DND-41 (cell line): ENCODE measurements around the gene CSAD.

ENCODE experiments used
- ATAC-seq: fragments of 200-7000 bp; cut with Tn5 transposase; 3 replicates; pipeline ENCODE4 v1.9.1; 2021; ENCODE audit warnings: low read depth; ENCODE audit not compliant: insufficient read depth
- DNase-seq: peaks from one replicate; pipeline ENCODE4 v3.0.0-alpha.2; 2020
- H2AFZ ChIP-seq: 2 replicates; pipeline ENCODE4 v1.6.0; 2012; ENCODE audit warnings: low read depth, low read length
- H3K27ac ChIP-seq: 2 replicates; pipeline ENCODE4 v1.5.1; 2012; ENCODE audit warnings: low read length, inconsistent platforms
- H3K27me3 ChIP-seq: fragments of 200-600 bp; sonication (generic); 2 replicates; pipeline ENCODE4 v1.6.0; 2012; ENCODE audit warnings: low read length, mild to moderate bottlenecking, inconsistent platforms; ENCODE audit not compliant: insufficient read depth, poor library complexity
- H3K36me3 ChIP-seq: 2 replicates; pipeline ENCODE4 v1.5.1; 2012; ENCODE audit warnings: low read length, inconsistent platforms; ENCODE audit not compliant: insufficient read depth
- H3K4me1 ChIP-seq: 2 replicates; pipeline ENCODE4 v1.5.1; 2012; ENCODE audit warnings: mild to moderate bottlenecking, low read length; ENCODE audit not compliant: insufficient read depth
- H3K4me2 ChIP-seq: 2 replicates; pipeline ENCODE4 v1.6.0; 2012; ENCODE audit warnings: mild to moderate bottlenecking, moderate library complexity, low read length, inconsistent platforms; ENCODE audit not compliant: insufficient read depth
- H3K4me3 ChIP-seq, 2 experiments: fragments of 200-600 bp in 1 of 2; shearing (Covaris generic) in 1 of 2; 2 replicates each; pipeline ENCODE4 v1.5.1; 2012 to 2016; ENCODE audit warnings: inconsistent platforms in 2 of 2, low read length in 2 of 2, mild to moderate bottlenecking in 2 of 2, low read depth in 1 of 2, moderate library complexity in 1 of 2
- H3K79me2 ChIP-seq: 2 replicates; pipeline ENCODE4 v1.6.0; 2012; ENCODE audit warnings: low read length, inconsistent platforms; ENCODE audit not compliant: insufficient read depth
- H3K9ac ChIP-seq: 2 replicates; pipeline ENCODE4 v1.6.0; 2012; ENCODE audit warnings: low read depth, mild to moderate bottlenecking, inconsistent platforms, low read length, moderate library complexity
- H3K9me3 ChIP-seq: 2 replicates; pipeline ENCODE4 v1.5.1; 2012; ENCODE audit warnings: low read length, moderate library complexity, mild to moderate bottlenecking, inconsistent platforms; ENCODE audit not compliant: insufficient read depth, severe bottlenecking
- H4K20me1 ChIP-seq: 2 replicates; pipeline ENCODE4 v1.6.0; 2012; ENCODE audit warnings: low read length; ENCODE audit not compliant: insufficient read depth
- CTCF ChIP-seq: IDR thresholded peaks from 2 replicates; pipeline ENCODE4 v1.5.1; 2012; ENCODE audit warnings: borderline replicate concordance, low read length, moderate library complexity, mild to moderate bottlenecking; ENCODE audit not compliant: poor library complexity, severe bottlenecking; ENCODE audit errors: extremely low read depth
- EZH2 ChIP-seq: IDR thresholded peaks from 3 replicates; pipeline ENCODE4 v1.6.1; 2012; ENCODE audit warnings: borderline replicate concordance, low read depth, mild to moderate bottlenecking, moderate library complexity, low read length, inconsistent platforms; ENCODE audit not compliant: severe bottlenecking

CSAD gene

GRCh38 chr12:53145383-53146260 is 35.1 kb downstream of the CSAD start:
- Histone ChIP-seq H4K20me1 (no peaks in the 10 kb centered on the region), H3K27me3 (no peaks in the 10 kb centered on the region), H3K27ac (no peak overlapping the region), H3K4me2 (no peak overlapping the region), H3K9ac (no peak overlapping the region), H3K36me3 (no peaks in the 10 kb centered on the region), H2AFZ (no peak overlapping the region), H3K9me3 (peaks cover 3% of the 10 kb centered on the region), H3K4me1 (no peaks in the 10 kb centered on the region), H3K79me2 (no peaks in the 10 kb centered on the region), H3K4me3 (no peak overlapping the region)
- TF ChIP-seq CTCF (no peak), EZH2 (no peak)
- no peak for ATAC-seq
- no peak for DNase-seq

- H4K20me1 ChIP-seq: no peaks in the 10 kb centered on the region
- H3K9ac ChIP-seq: no peak overlapping the region
- H3K4me2 ChIP-seq: no peak overlapping the region
- TF ChIP-seq EZH2 (no peak), CTCF (no peak)
- ATAC-seq: no peak
- no peak overlapping the region for H3K4me3 ChIP-seq
- H2AFZ ChIP-seq: no peak overlapping the region
- no peaks in the 10 kb centered on the region for H3K79me2 ChIP-seq
- H3K36me3 ChIP-seq: no peaks in the 10 kb centered on the region
- H3K27ac ChIP-seq: no peak overlapping the region
- H3K9me3 ChIP-seq: peaks cover 7% of the 10 kb centered on the region
- no peaks in the 10 kb centered on the region for H3K27me3 ChIP-seq
- H3K4me1 ChIP-seq: no peaks in the 10 kb centered on the region
- DNase-seq: no peak
Measured at GRCh38 chr12:53143355-53143754, 37.4 kb downstream of the CSAD start.

- peaks cover 3% of the 10 kb centered on the region for H3K9me3 ChIP-seq
- no peak overlapping the region for H2AFZ ChIP-seq
- H4K20me1 ChIP-seq: no peaks in the 10 kb centered on the region
- no peak for TF ChIP-seq CTCF
- no peak for TF ChIP-seq EZH2
- H3K79me2 ChIP-seq: no peaks in the 10 kb centered on the region
- DNase-seq (no peak), ATAC-seq (no peak)
- H3K4me3 ChIP-seq: no peak overlapping the region
- no peaks in the 10 kb centered on the region for H3K36me3 ChIP-seq
- H3K27ac ChIP-seq: no peak overlapping the region
- no peak overlapping the region for H3K9ac ChIP-seq
- no peak overlapping the region for H3K4me2 ChIP-seq
- peaks cover 4% of the 10 kb centered on the region for H3K27me3 ChIP-seq
- H3K4me1 ChIP-seq: no peaks in the 10 kb centered on the region
Measured at GRCh38 chr12:53133722-53134121, 47.0 kb downstream of the CSAD start.
